AG04450 (cell line): ENCODE data around the gene TRPM2. TPM values are rescaled to one million over a fixed set of nuclear protein-coding genes. Genes with fewer than 3 reads are reported as not detected.

ENCODE experiments used
- CTCF ChIA-PET: fragments of 300-600, 350-600 bp; formaldehyde crosslinking; extraction: SDS; loops from one replicate; lab custom pipeline; 2022; ENCODE audit warnings: antibody characterized with exemption, inconsistent platforms; lab: Charles Lee
- POLR2A ChIA-PET: fragments of 350-600 bp; formaldehyde crosslinking; extraction: SDS; loops from one replicate; lab custom pipeline; 2021; ENCODE audit warnings: antibody characterized with exemption, inconsistent platforms; lab: Yijun Ruan, JAX
- DNase-seq: peaks from one replicate; pipeline ENCODE4 v3.0.0-alpha.2; 2011; ENCODE audit warnings: low read depth, low spot score
- H3K27ac ChIP-seq: one replicate; pipeline ENCODE4 v1.5.1; 2012; ENCODE audit warnings: low read depth, low read length, control low read depth
- H3K27me3 ChIP-seq: one replicate; pipeline ENCODE4 v1.6.0; 2012; ENCODE audit warnings: low read length; ENCODE audit not compliant: control insufficient read depth, insufficient read depth
- H3K4me3 ChIP-seq: 2 replicates; pipeline ENCODE4 v1.5.1; 2011; ENCODE audit warnings: mild to moderate bottlenecking, low read depth, low read length, control low read depth
- H3K9me3 ChIP-seq: 2 replicates; pipeline ENCODE4 v1.5.1; 2012; ENCODE audit warnings: low read length; ENCODE audit not compliant: control insufficient read depth, insufficient read depth
- polyA plus RNA-seq: library from polyadenylated mRNA; depleted of rRNA; stranded (reverse); fragments of >200 nt; gene quantifications from 2 replicates; pipeline ENCODE4 v1.2.3, GENCODE V29; 2011
- TF ChIP-seq, protein P1 (sequence below): IDR thresholded peaks from 2 replicates; pipeline ENCODE4 v1.5.1; 2011; ENCODE audit warnings: low read depth, low read length, control low read depth, inconsistent platforms

The TRPM2 gene
- polyA plus RNA-seq, 1 experiment = not detected

DNA sequence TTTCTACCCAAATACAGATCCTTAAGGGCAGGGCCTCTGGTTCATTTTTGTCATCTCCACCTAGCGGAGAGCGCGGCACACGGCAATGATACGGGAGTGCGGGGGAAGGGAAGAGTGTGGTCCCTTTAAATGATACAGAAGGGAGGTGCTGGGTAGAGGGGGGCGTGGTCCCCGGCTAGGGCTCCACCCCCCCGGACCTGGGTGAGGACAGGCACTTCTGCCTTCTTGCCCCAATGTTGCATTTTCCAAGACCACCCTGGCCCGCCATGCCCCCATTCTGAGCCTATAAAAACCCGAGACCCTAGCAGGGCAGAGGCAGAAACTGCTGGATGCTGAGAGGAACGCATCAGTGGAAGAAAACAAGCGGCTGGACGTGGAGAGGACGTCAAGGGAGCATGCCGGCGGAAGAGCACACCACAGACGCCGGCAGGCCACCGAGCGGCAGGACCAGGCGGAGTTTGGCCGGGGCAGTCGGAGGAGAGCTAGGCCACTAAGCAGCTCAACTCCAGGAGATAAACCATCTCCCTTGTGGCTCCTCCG, 131.9 kb downstream of the TRPM2 start:
- Histone ChIP-seq H3K9me3 (peaks cover under 1% of the 10 kb centered on the region; the same call in 1 of the 2 replicates), H3K27ac (no peak overlapping the region), H3K4me3 (no peak overlapping the region), H3K27me3 (no peaks in the 10 kb centered on the region)
- ChIA-PET POLR2A (no interaction called here), CTCF (no interaction called here)
- TF ChIP-seq, protein P1, sequence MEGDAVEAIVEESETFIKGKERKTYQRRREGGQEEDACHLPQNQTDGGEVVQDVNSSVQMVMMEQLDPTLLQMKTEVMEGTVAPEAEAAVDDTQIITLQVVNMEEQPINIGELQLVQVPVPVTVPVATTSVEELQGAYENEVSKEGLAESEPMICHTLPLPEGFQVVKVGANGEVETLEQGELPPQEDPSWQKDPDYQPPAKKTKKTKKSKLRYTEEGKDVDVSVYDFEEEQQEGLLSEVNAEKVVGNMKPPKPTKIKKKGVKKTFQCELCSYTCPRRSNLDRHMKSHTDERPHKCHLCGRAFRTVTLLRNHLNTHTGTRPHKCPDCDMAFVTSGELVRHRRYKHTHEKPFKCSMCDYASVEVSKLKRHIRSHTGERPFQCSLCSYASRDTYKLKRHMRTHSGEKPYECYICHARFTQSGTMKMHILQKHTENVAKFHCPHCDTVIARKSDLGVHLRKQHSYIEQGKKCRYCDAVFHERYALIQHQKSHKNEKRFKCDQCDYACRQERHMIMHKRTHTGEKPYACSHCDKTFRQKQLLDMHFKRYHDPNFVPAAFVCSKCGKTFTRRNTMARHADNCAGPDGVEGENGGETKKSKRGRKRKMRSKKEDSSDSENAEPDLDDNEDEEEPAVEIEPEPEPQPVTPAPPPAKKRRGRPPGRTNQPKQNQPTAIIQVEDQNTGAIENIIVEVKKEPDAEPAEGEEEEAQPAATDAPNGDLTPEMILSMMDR = no peak
- no peak for DNase-seq

DNA sequence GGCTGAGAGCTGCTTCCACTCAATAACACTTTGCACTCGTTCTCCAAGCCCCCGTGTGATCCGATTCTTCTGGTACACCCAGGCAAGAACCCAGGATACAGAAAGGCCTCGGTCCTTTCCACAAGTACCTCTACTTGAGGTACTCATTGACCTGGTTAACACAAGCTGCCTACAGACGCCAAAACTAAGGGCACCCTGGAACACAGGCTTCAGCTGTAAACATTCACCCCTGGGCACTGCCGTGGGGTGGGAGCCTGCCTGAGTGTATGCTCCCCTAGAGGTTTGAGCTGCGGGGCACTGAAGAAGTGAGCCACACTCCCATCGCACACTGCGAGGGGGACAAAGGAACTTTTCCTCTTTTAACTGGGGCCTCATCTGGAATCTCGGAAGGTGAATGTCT, 132.4 kb downstream of the TRPM2 start:
- Histone ChIP-seq H3K27ac (no peak overlapping the region), H3K9me3 (peaks cover 5% of the 10 kb centered on the region; the same call in 1 of the 2 replicates), H3K4me3 (no peak overlapping the region), H3K27me3 (no peaks in the 10 kb centered on the region)
- ChIA-PET POLR2A (no interaction called here), CTCF (no interaction called here)
- TF ChIP-seq, protein P1 = no peak
- no peak for DNase-seq

DNA sequence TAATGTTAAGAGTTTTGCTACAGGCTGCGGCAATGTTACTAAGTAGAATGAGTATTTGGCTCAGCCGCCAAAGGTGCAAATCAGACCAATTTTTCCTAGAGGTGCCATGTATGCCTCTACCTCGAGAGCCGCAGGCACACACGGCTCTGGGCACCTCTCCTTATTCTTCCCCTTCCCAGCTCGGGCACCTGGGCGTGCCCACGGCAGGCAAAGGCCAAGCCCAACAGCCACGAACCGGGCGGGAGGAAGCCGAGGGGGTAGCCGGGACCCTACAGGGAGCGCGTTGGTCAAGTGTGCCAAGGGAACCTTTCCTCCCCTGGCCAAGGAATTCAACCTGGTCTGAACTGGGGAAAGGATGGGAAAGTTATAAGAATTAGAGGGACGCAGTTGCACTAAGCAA, 132.9 kb downstream of the TRPM2 start:
- Histone ChIP-seq H3K9me3 (peaks cover 6% of the 10 kb centered on the region; the same call in 1 of the 2 replicates), H3K27me3 (no peaks in the 10 kb centered on the region), H3K27ac (no peak overlapping the region), H3K4me3 (no peak overlapping the region)
- ChIA-PET POLR2A (no interaction called here), CTCF (no interaction called here)
- no peak for DNase-seq
- TF ChIP-seq, protein P1 = no peak

DNA sequence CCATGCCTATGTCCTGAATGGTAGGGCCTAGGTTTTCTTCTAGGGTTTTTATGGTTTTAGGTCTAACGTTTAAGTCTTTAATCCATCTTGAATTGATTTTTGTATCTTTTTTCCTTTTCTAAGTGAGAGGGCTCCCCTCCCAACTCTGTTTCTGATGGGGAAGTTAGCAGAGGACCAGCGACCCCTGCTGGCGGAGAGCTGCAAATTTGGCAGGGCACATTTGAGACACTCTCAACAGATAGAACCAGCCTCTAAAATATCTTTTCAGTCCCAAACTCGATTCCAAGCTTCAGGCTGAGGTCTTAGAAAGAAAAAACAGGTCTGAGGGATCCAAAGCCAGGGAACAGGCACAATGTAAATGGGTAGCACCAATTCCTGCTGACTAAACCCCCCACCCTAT, 134.4 kb downstream of the TRPM2 start:
- H3K27me3 ChIP-seq = no peaks in the 10 kb centered on the region
- POLR2A ChIA-PET = no interaction called here
- DNase-seq = no peak
- no peak overlapping the region for H3K27ac ChIP-seq
- H3K9me3 ChIP-seq = peaks cover 9% of the 10 kb centered on the region
- CTCF ChIA-PET = interaction anchor here (0.6 kb wide), 1 partner anchor 53 kb away, joined by 3 read pairs; no protein-coding TSS in a partner anchor
- TF ChIP-seq, protein P1 = peak; percentile 55
- no peak overlapping the region for H3K4me3 ChIP-seq

DNA sequence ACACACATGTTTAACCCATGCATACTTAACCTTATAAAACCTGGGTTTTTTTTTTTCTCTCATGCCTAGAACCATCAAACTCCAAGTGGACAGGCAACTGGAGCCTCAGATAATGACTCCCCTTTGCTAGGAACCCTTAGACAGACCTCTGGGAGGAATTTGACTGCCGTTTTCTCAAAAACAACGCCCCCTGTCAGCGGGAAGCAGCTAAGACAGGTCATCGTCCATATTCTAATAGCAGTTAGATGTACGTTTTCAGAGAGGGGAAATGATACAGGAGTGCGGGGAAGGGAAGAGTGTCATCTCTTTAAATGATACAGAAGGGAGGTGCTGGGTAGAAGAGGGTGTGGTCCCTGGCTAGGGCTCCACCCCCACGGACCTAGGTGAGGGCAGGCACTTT, 136.5 kb downstream of the TRPM2 start:
- Histone ChIP-seq H3K9me3 (peaks cover 29% of the 10 kb centered on the region), H3K27me3 (no peaks in the 10 kb centered on the region), H3K27ac (no peak overlapping the region), H3K4me3 (no peak overlapping the region)
- DNase-seq = no peak
- ChIA-PET POLR2A (no interaction called here), CTCF (interaction anchor here (0.7 kb wide), 1 partner anchor 11 kb away, joined by 3 read pairs; no protein-coding TSS in a partner anchor)
- TF ChIP-seq, protein P1 = no peak
